Measurements from ENCODE around the gene SCML1.

- TF ChIP-seq, protein P1, sequence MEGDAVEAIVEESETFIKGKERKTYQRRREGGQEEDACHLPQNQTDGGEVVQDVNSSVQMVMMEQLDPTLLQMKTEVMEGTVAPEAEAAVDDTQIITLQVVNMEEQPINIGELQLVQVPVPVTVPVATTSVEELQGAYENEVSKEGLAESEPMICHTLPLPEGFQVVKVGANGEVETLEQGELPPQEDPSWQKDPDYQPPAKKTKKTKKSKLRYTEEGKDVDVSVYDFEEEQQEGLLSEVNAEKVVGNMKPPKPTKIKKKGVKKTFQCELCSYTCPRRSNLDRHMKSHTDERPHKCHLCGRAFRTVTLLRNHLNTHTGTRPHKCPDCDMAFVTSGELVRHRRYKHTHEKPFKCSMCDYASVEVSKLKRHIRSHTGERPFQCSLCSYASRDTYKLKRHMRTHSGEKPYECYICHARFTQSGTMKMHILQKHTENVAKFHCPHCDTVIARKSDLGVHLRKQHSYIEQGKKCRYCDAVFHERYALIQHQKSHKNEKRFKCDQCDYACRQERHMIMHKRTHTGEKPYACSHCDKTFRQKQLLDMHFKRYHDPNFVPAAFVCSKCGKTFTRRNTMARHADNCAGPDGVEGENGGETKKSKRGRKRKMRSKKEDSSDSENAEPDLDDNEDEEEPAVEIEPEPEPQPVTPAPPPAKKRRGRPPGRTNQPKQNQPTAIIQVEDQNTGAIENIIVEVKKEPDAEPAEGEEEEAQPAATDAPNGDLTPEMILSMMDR (optimal IDR thresholded peaks at IDR 0.05 in 1 of 3, IDR thresholded peaks at IDR 0.05 in 1 of 3, conservative IDR thresholded peaks at IDR 0.05 in 1 of 3; ENCODE audit: extremely low read depth in 1 of 3, insufficient read depth in 2 of 3, low read length in 3 of 3), result no peak
- no peak for TF ChIP-seq EZH2 (IDR thresholded peaks at IDR 0.05; ENCODE audit: low read length)
Measured at GRCh38 chrX:17788956-17789562, 51.8 kb downstream of the SCML1 start.
